SK-N-SH (cell line): ENCODE data around the gene CERKL.

ENCODE experiments used
- TF ChIP-seq, protein P1 (sequence below): fragments of 200-600 bp; sonication (generic); IDR thresholded peaks from 2 replicates; pipeline ENCODE4 v1.6.1; 2017; ENCODE audit warnings: antibody characterized with exemption, mild to moderate bottlenecking, moderate library complexity
- TF ChIP-seq, protein P2 (sequence below): IDR thresholded peaks from 2 replicates; pipeline ENCODE4 v1.4.0; 2012; ENCODE audit warnings: low read depth, borderline replicate concordance

DNA sequence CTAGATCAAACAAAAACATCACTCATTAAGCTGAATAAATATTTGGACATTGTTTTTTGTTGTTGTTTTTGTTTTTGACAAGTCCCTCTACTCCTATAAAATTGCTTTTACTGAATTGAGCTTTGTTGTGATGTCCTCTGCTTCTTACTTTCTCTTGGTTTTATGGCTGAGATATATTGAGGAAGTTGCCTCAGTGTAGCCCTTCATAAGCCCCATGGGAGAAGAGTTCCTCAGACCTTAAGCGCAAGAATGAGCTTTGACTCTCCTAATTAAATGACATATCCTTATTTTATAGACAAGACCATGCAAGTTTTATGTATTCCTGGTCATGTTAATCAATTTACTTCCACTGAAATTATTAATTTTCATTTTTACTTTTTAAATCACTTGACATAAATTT is 54.9 kb downstream of the CERKL start:
- TF ChIP-seq, protein P1, sequence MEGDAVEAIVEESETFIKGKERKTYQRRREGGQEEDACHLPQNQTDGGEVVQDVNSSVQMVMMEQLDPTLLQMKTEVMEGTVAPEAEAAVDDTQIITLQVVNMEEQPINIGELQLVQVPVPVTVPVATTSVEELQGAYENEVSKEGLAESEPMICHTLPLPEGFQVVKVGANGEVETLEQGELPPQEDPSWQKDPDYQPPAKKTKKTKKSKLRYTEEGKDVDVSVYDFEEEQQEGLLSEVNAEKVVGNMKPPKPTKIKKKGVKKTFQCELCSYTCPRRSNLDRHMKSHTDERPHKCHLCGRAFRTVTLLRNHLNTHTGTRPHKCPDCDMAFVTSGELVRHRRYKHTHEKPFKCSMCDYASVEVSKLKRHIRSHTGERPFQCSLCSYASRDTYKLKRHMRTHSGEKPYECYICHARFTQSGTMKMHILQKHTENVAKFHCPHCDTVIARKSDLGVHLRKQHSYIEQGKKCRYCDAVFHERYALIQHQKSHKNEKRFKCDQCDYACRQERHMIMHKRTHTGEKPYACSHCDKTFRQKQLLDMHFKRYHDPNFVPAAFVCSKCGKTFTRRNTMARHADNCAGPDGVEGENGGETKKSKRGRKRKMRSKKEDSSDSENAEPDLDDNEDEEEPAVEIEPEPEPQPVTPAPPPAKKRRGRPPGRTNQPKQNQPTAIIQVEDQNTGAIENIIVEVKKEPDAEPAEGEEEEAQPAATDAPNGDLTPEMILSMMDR, result no peak
- TF ChIP-seq, protein P2, sequence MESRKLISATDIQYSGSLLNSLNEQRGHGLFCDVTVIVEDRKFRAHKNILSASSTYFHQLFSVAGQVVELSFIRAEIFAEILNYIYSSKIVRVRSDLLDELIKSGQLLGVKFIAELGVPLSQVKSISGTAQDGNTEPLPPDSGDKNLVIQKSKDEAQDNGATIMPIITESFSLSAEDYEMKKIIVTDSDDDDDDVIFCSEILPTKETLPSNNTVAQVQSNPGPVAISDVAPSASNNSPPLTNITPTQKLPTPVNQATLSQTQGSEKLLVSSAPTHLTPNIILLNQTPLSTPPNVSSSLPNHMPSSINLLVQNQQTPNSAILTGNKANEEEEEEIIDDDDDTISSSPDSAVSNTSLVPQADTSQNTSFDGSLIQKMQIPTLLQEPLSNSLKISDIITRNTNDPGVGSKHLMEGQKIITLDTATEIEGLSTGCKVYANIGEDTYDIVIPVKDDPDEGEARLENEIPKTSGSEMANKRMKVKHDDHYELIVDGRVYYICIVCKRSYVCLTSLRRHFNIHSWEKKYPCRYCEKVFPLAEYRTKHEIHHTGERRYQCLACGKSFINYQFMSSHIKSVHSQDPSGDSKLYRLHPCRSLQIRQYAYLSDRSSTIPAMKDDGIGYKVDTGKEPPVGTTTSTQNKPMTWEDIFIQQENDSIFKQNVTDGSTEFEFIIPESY, result no peak
